H1 (cell line): Measurements from ENCODE around the gene CEP85L. TPM values are rescaled to one million over a fixed set of nuclear protein-coding genes. Genes with fewer than 3 reads are reported as not detected.

Source experiments
- CTCF ChIA-PET: fragments of 300-600 bp; sonication (Branson Sonifier 250); formaldehyde crosslinking; loops from one replicate; lab custom pipeline; 2021; ENCODE audit not compliant: partially characterized antibody; lab: Charles Lee
- POLR2A ChIA-PET: fragments of 300-600 bp; sonication (Branson Sonifier 250); formaldehyde crosslinking; loops from one replicate; lab custom pipeline; 2021; ENCODE audit warnings: inconsistent platforms; ENCODE audit not compliant: partially characterized antibody; lab: Charles Lee
- DNase-seq, 2 experiments: peaks; one replicate each; pipeline versions ENCODE4 v3.0.0 to v3.0.0-alpha.2; 2010 to 2022; ENCODE audit warnings: low spot score in 2 of 2, low read depth in 1 of 2, mixed read lengths in 1 of 2
- FAIRE-seq: peaks from 2 replicates; lab custom pipeline; 2011; peaks lifted over from hg19 to GRCh38; lab: Jason Lieb, UNC
- H2AFZ ChIP-seq: 2 replicates; pipeline ENCODE4 v1.8.1; 2012; ENCODE audit warnings: low read length, inconsistent platforms
- H2AK5ac ChIP-seq: 2 replicates; pipeline ENCODE4 v1.6.1; 2013; ENCODE audit warnings: low read depth, low read length
- H2BK120ac ChIP-seq: replicated peaks from 2 replicates; pipeline ENCODE3; 2013; ENCODE audit warnings: low read depth, low read length, inconsistent platforms
- H2BK12ac ChIP-seq: 2 replicates; pipeline ENCODE4 v1.6.1; 2013; ENCODE audit warnings: low read depth, low read length
- H2BK15ac ChIP-seq: 2 replicates; pipeline ENCODE4 v1.6.1; 2013; ENCODE audit warnings: low read length
- H2BK20ac ChIP-seq: 2 replicates; pipeline ENCODE4 v1.6.1; 2013; ENCODE audit warnings: low read length
- H2BK5ac ChIP-seq: 2 replicates; pipeline ENCODE4 v1.6.1; 2013; ENCODE audit warnings: low read depth, low read length
- H3K14ac ChIP-seq: 2 replicates; pipeline ENCODE4 v1.6.1; 2013; ENCODE audit warnings: inconsistent platforms; ENCODE audit not compliant: insufficient read length
- H3K18ac ChIP-seq: 2 replicates; pipeline ENCODE4 v1.6.1; 2013; ENCODE audit warnings: low read length; ENCODE audit errors: extremely low read depth
- H3K23ac ChIP-seq: 2 replicates; pipeline ENCODE4 v1.6.1; 2013; ENCODE audit warnings: inconsistent platforms; ENCODE audit not compliant: insufficient read length
- H3K23me2 ChIP-seq: 2 replicates; pipeline ENCODE4 v1.6.1; 2013; ENCODE audit warnings: low read depth, low read length
- H3K27ac ChIP-seq: 2 replicates; pipeline ENCODE4 v1.6.1; 2011; ENCODE audit warnings: low read depth, low read length, inconsistent platforms
- H3K27me3 ChIP-seq, 4 experiments: replicated peaks in 1 of 4; 1 replicate in 1 of 4; 2 replicates in 3 of 4; pipeline versions ENCODE4 v1.6.1 to v1.8.1; 2011 to 2013; ENCODE audit warnings: low read length in 3 of 4, mild to moderate bottlenecking in 3 of 4, inconsistent platforms in 2 of 4, mixed read lengths in 2 of 4, moderate library complexity in 1 of 4; ENCODE audit not compliant: control insufficient read depth in 3 of 4, insufficient read depth in 3 of 4; ENCODE audit errors: extremely low read depth in 1 of 4
- H3K36me3 ChIP-seq, 4 experiments: 2 replicates each; pipeline versions ENCODE4 v1.6.1 to v1.8.1; 2011 to 2013; ENCODE audit warnings: mild to moderate bottlenecking in 4 of 4, low read length in 3 of 4, moderate library complexity in 2 of 4, control low read depth in 1 of 4, inconsistent platforms in 1 of 4; ENCODE audit not compliant: insufficient read depth in 4 of 4, control insufficient read depth in 2 of 4
- H3K4ac ChIP-seq: replicated peaks from 2 replicates; pipeline ENCODE3; 2013; ENCODE audit warnings: low read length, low read depth, mixed read lengths, inconsistent platforms; ENCODE audit not compliant: insufficient read length
- H3K4me1 ChIP-seq, 4 experiments: replicated peaks in 1 of 4; 1 replicate in 1 of 4; 2 replicates in 3 of 4; pipeline versions ENCODE4 v1.6.1 to v1.8.1; 2011 to 2013; ENCODE audit warnings: low read length in 3 of 4, inconsistent platforms in 2 of 4, mixed read lengths in 1 of 4; ENCODE audit not compliant: insufficient read depth in 4 of 4, control insufficient read depth in 3 of 4
- H3K4me2 ChIP-seq, 2 experiments: 2 replicates each; pipeline versions ENCODE4 v1.6.1 to v1.8.1; 2011 to 2013; ENCODE audit warnings: low read depth in 2 of 2, low read length in 2 of 2, control low read depth in 1 of 2, inconsistent platforms in 1 of 2, mild to moderate bottlenecking in 1 of 2; ENCODE audit not compliant: insufficient read depth in 1 of 2
- H3K4me3 ChIP-seq, 4 experiments: fragments of 200-600, 300-600 bp in 1 of 4; sonication (generic), shearing (Covaris generic), sonication (Bioruptor Twin) in 1 of 4; 2 replicates each; pipeline versions ENCODE4 v1.5.1 to v1.8.1; 2011 to 2016; ENCODE audit warnings: low read length in 4 of 4, low read depth in 3 of 4, control low read depth in 2 of 4, inconsistent platforms in 2 of 4, mild to moderate bottlenecking in 2 of 4, mixed read lengths in 1 of 4, moderate library complexity in 1 of 4; ENCODE audit not compliant: insufficient read depth in 2 of 4; ENCODE audit errors: extremely low read depth in 1 of 4
- H3K56ac ChIP-seq: replicated peaks from 2 replicates; pipeline ENCODE3; 2013; ENCODE audit warnings: low read depth, mild to moderate bottlenecking, mixed read lengths, low read length, inconsistent platforms; ENCODE audit not compliant: insufficient read length
- H3K79me1 ChIP-seq: 2 replicates; pipeline ENCODE4 v1.6.1; 2013; ENCODE audit warnings: low read depth, low read length, control low read depth
- H3K79me2 ChIP-seq, 2 experiments: 2 replicates each; pipeline versions ENCODE4 v1.6.1 to v1.8.1; 2012 to 2013; ENCODE audit warnings: low read length in 2 of 2, mild to moderate bottlenecking in 2 of 2, inconsistent platforms in 1 of 2; ENCODE audit not compliant: insufficient read depth in 2 of 2, control insufficient read depth in 1 of 2
- H3K9ac ChIP-seq, 4 experiments: replicated peaks in 1 of 4; 1 replicate in 1 of 4; 2 replicates in 3 of 4; pipeline versions ENCODE4 v1.6.1 to v1.8.1; 2011 to 2013; ENCODE audit warnings: low read depth in 3 of 4, low read length in 3 of 4, control low read depth in 2 of 4, mild to moderate bottlenecking in 2 of 4, moderate library complexity in 2 of 4, inconsistent platforms in 1 of 4; ENCODE audit errors: extremely low read depth in 1 of 4
- H3K9me3 ChIP-seq, 2 experiments: 2 replicates each; pipeline versions ENCODE4 v1.6.1 to v1.8.1; 2012 to 2013; ENCODE audit warnings: mild to moderate bottlenecking in 2 of 2, moderate library complexity in 2 of 2, control low read depth in 1 of 2, inconsistent platforms in 1 of 2, low read depth in 1 of 2, low read length in 1 of 2, mixed read lengths in 1 of 2; ENCODE audit not compliant: insufficient read depth in 2 of 2
- H4K20me1 ChIP-seq, 2 experiments: replicated peaks in 1 of 2; 2 replicates each; pipeline versions ENCODE3 to v1.8.1; 2011 to 2013; ENCODE audit warnings: inconsistent platforms in 2 of 2, low read length in 2 of 2, mild to moderate bottlenecking in 1 of 2; ENCODE audit not compliant: insufficient read depth in 2 of 2, control insufficient read depth in 1 of 2
- H4K5ac ChIP-seq: 2 replicates; pipeline ENCODE4 v1.6.1; 2013; ENCODE audit warnings: low read length, low read depth, mixed read lengths, inconsistent platforms; ENCODE audit not compliant: insufficient read length
- H4K8ac ChIP-seq: 2 replicates; pipeline ENCODE4 v1.8.0; 2013; ENCODE audit warnings: mild to moderate bottlenecking, moderate library complexity, low read length, inconsistent platforms; ENCODE audit not compliant: insufficient read depth; ENCODE audit errors: extremely low read depth
- H4K91ac ChIP-seq: replicated peaks from 2 replicates; pipeline ENCODE3; 2013; ENCODE audit warnings: low read length, mixed read lengths, inconsistent platforms; ENCODE audit not compliant: insufficient read length
- BCL11A ChIP-seq, 2 experiments: IDR thresholded peaks; one replicate each; pipeline ENCODE4 v1.6.1; 2011; ENCODE audit warnings: low read depth in 2 of 2, low read length in 2 of 2, mild to moderate bottlenecking in 2 of 2
- JUN ChIP-seq: IDR thresholded peaks from 2 replicates; pipeline ENCODE4 v1.6.1; 2011; ENCODE audit warnings: low read depth, mild to moderate bottlenecking, improper control_type of control experiment, low read length
- KDM1A ChIP-seq: fragments of 200-600, 300-600 bp; sonication (generic); IDR thresholded peaks from 2 replicates; pipeline ENCODE4 v1.7.1; 2016; ENCODE audit warnings: mild to moderate bottlenecking, low read length, borderline replicate concordance
- MAFK ChIP-seq: IDR thresholded peaks from 2 replicates; pipeline ENCODE4 v1.6.1; 2012; ENCODE audit warnings: low read depth, mild to moderate bottlenecking, improper control_type of control experiment, low read length
- POU5F1 ChIP-seq: IDR thresholded peaks from 2 replicates; pipeline ENCODE4 v1.6.1; 2011; ENCODE audit warnings: low read depth, mild to moderate bottlenecking, low read length, moderate library complexity
- RBBP5 ChIP-seq: IDR thresholded peaks from 2 replicates; pipeline ENCODE4 v1.7.1; 2012; ENCODE audit warnings: low read depth, mild to moderate bottlenecking, inconsistent platforms, low read length, moderate library complexity, borderline replicate concordance
- RNF2 ChIP-seq: fragments of 200-900, 300-1000 bp; sonication (generic); IDR thresholded peaks from 2 replicates; pipeline ENCODE4 v1.7.1; 2016; ENCODE audit warnings: borderline replicate concordance, low read depth, mild to moderate bottlenecking, antibody characterized with exemption, low read length; ENCODE audit not compliant: poor library complexity, severe bottlenecking; ENCODE audit errors: missing control alignments
- SRF ChIP-seq: IDR thresholded peaks from 2 replicates; pipeline ENCODE4 v1.6.1; 2011; ENCODE audit warnings: mild to moderate bottlenecking, low read depth, low read length, moderate library complexity
- USF2 ChIP-seq: IDR thresholded peaks from 2 replicates; pipeline ENCODE4 v1.6.1; 2011; ENCODE audit warnings: low read length, improper control_type of control experiment
- ZNF274 ChIP-seq: IDR thresholded peaks from 2 replicates; pipeline ENCODE4 v1.7.0; 2012; ENCODE audit warnings: low read length, borderline replicate concordance; ENCODE audit errors: extremely low read depth
- WGBS, 2 experiments: shearing (Covaris generic) in 1 of 2; methylation state at CpG; one replicate each; pipeline versions ENCODE4 v1.1.6 to v1.1.7; 2013 to 2015; ENCODE audit warnings: low lambda C conversion rate in 2 of 2, mixed read lengths in 2 of 2, inconsistent platforms in 1 of 2, low coverage in 1 of 2, missing lambda C conversion rate in 1 of 2; ENCODE audit not compliant: insufficient replicate concordance in 2 of 2, insufficient coverage in 1 of 2, insufficient read length in 1 of 2; ENCODE audit errors: extremely low coverage in 1 of 2, missing lambda C conversion rate in 1 of 2; 5-methylcytosine and 5-hydroxymethylcytosine counted together
- polyA plus RNA-seq, 7 experiments: library from polyadenylated mRNA; depleted of rRNA in 3 of 7; stranded (reverse) in 5 of 7; unstranded in 2 of 7; fragments of >200 nt in 5 of 7; fragments of 200-250 nt in 2 of 7; gene quantifications; 1 replicate in 5 of 7; 2 replicates in 1 of 7; 4 replicates in 1 of 7; pipeline versions ENCODE4 v1.2.1 to v1.2.3, GENCODE V29; 2011 to 2013; ENCODE audit warnings: missing spikeins in 2 of 7, mixed read lengths in 2 of 7
- total RNA-seq: library from RNA; stranded (reverse); fragmentation: NEBNext Ultra II Directional; extraction: Animal tissue kit (Norgen Biotek cat#: 25700); gene quantifications from 2 replicates; pipeline ENCODE4 v1.2.1, GENCODE V29; 2021

The CEP85L gene
- total and polyA plus RNA-seq, 2 of the 8 experiments (the other 6 are each of a cell fraction or from before 2014, with no cell fraction given), result 3.2 to 27.6 TPM

GRCh38 chr6:118494091-118494490, 157.3 kb downstream of the CEP85L start:
- TF ChIP-seq JUN, result no peak
- no peak for TF ChIP-seq USF2
- no peak for TF ChIP-seq RNF2
- no peak for TF ChIP-seq ZNF274
- no peak for TF ChIP-seq SRF
- TF ChIP-seq KDM1A, result no peak
- TF ChIP-seq POU5F1, result no peak
- no peak for TF ChIP-seq BCL11A (IDR thresholded peaks at IDR 0.05; ENCODE audit: low read depth in 2 of 2, low read length in 2 of 2)
- TF ChIP-seq RBBP5, result no peak
- no peak for TF ChIP-seq MAFK
- H3K23ac ChIP-seq, result no peak overlapping the region
- ChIA-PET POLR2A (no interaction called here), CTCF (interaction anchor here (0.9 to 1.6 kb wide), 2 partner anchors 10 to 85 kb away, joined by 3 read pairs; no protein-coding TSS in a partner anchor)
- no peak overlapping the region for H2BK120ac ChIP-seq
- H2BK15ac ChIP-seq, result no peak overlapping the region
- H3K18ac ChIP-seq, result no peak overlapping the region
- no peaks in the 10 kb centered on the region for H3K79me1 ChIP-seq
- H3K56ac ChIP-seq, result no peak overlapping the region
- no peak overlapping the region for H2BK5ac ChIP-seq
- H4K91ac ChIP-seq, result no peak overlapping the region
- H2BK20ac ChIP-seq, result no peak overlapping the region
- no peak overlapping the region for H3K9ac ChIP-seq
- DNase-seq (no peak), FAIRE-seq (no peak)
- H4K5ac ChIP-seq, result no peak overlapping the region
- no peaks in the 10 kb centered on the region for H3K23me2 ChIP-seq
- H2AK5ac ChIP-seq, result no peak overlapping the region
- H3K79me2 ChIP-seq, result no peaks in the 10 kb centered on the region
- H3K4ac ChIP-seq, result no peak overlapping the region
- no peak overlapping the region for H3K14ac ChIP-seq
- no peak overlapping the region for H2BK12ac ChIP-seq
- H3K27me3 ChIP-seq, result no peaks in the 10 kb centered on the region
- WGBS, 2 experiments, result 74% methylated on average over 3 of the region's 3 CpGs; no CpG with 5 or more reads in 1 of the 2 experiments
- H3K4me2 ChIP-seq, result no peak overlapping the region
- no peaks in the 10 kb centered on the region for H3K4me1 ChIP-seq
- no peak overlapping the region for H3K4me3 ChIP-seq
- peaks cover 0 to 2% of the 10 kb centered on the region in 2 experiments for H4K20me1 ChIP-seq
- H3K36me3 ChIP-seq, result no peaks in the 10 kb centered on the region; a peak in 1 of 8 replicates
- H4K8ac ChIP-seq, result no peak overlapping the region
- no peak overlapping the region for H3K27ac ChIP-seq
- no peaks in the 10 kb centered on the region for H3K9me3 ChIP-seq
- no peak overlapping the region for H2AFZ ChIP-seq
